GM19328 (cell line): Measurements from ENCODE around the gene CTIF.

ENCODE experiments used
- ATAC-seq: cut with Tn5 transposase; IDR thresholded peaks from one replicate; pipeline ENCODE4 v1.9.1; 2021; ENCODE audit warnings: mild to moderate bottlenecking, moderate library complexity; ENCODE audit not compliant: unreplicated experiment

The CTIF gene

GRCh38 chr18:48599391-48599790 lies 60.6 kb downstream of the CTIF start:
- ATAC-seq: no peak

GRCh38 chr18:48600046-48600445 lies 61.2 kb downstream of the CTIF start:
- no peak for ATAC-seq

- ATAC-seq: no peak
Measured at GRCh38 chr18:48600456-48601090, 61.7 kb downstream of the CTIF start.

GRCh38 chr18:48601343-48601742 lies 62.5 kb downstream of the CTIF start:
- ATAC-seq: no peak

- no peak for ATAC-seq
Measured at GRCh38 chr18:48602759-48603390, 64.0 kb downstream of the CTIF start.

GRCh38 chr18:48605408-48605845 lies 66.6 kb downstream of the CTIF start:
- no peak for ATAC-seq

- no peak for ATAC-seq
Measured at GRCh38 chr18:48607056-48607984, 68.5 kb downstream of the CTIF start.

GRCh38 chr18:48608581-48608980 lies 69.8 kb downstream of the CTIF start:
- ATAC-seq: no peak

GRCh38 chr18:48609114-48609513 lies 70.3 kb downstream of the CTIF start:
- no peak for ATAC-seq

- no peak for ATAC-seq
Measured at GRCh38 chr18:48609820-48610815, 71.3 kb downstream of the CTIF start.

GRCh38 chr18:48611203-48611602 lies 72.4 kb downstream of the CTIF start:
- no peak for ATAC-seq

- no peak for ATAC-seq
Measured at GRCh38 chr18:48611785-48612480, 73.1 kb downstream of the CTIF start.

- no peak for ATAC-seq
Measured at GRCh38 chr18:48612511-48612910, 73.7 kb downstream of the CTIF start.

- ATAC-seq: no peak
Measured at GRCh38 chr18:48612917-48613316, 74.1 kb downstream of the CTIF start.

GRCh38 chr18:48613589-48614404 lies 75.0 kb downstream of the CTIF start:
- ATAC-seq: no peak

GRCh38 chr18:48615566-48616401 lies 77.0 kb downstream of the CTIF start:
- ATAC-seq: no peak

GRCh38 chr18:48616484-48617255 lies 77.8 kb downstream of the CTIF start:
- no peak for ATAC-seq
